KG1 (cell line): ENCODE data around the gene UBFD1.
"Not testable (repeated sequence)": the region's sequence is repeated elsewhere in the genome, so short reads cannot be mapped to it uniquely, and the experiment has no call there.

Experiments
- DNase-seq: peaks from one replicate; lab custom pipeline; 2025; lab: John Stamatoyannopoulos, UW

Gene UBFD1

DNA sequence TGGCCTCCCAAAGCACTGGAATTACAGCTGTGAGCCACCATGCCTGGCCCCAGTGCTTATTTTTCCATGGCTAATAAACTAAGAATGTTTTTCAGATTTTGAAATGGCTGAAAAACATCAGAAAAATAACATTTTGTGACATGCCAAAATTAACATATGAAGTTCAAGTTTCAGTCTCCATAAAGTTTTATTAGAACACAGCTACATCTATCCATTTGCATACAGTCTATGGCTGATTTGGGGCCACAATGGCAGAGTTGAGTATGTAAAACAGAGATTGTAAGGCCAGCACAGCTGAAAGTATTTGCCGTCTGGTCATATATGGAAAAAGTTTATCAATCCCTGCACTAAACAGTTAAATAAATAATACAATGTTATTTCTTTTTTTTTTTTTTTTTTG, 52.4 kb downstream of the UBFD1 start:
- DNase-seq = no peak

DNA sequence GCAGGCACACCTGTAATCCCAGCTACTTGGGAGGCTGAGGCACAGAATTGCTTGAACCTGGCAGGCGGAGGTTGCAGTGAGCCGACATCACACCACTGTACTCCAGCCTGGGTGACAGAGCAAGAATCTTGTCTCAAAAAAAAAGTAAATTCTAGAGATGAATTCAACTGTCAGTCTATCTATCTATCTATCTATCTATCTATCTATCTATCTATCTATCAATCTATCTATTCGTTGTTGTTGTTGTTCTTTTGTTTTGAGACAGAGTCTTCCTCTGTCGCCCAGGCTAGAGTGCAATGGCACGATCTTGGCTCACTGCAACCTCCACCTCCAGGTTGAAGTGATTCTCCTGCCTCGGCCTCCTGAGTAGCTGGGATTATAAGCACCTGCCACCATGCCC, 53.4 kb downstream of the UBFD1 start:
- DNase-seq = not testable (repeated sequence)

GRCh38 chr16:23611936-23612335, 54.4 kb downstream of the UBFD1 start:
- no peak for DNase-seq

DNA sequence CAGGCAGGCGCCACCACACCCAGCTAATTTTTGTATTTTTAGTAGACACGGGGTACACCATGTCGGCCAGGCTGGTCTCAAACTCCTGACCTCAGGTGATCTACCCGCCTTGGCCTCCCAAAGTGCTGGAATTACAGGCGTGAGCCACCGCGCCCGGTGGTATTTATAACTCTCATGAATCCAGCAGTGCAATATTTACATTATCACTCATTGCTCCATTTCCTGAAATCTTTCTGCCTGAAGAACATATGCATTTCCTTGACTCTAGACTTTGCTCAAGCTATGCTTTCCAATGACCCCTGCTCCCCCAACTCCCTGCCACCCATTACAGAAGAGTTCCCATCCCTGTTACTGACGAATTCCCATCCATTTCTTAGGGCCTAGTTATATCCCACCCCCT, 58.3 kb downstream of the UBFD1 start:
- no peak for DNase-seq
